Liver (tissue), 3 donors: Measurements from ENCODE around the gene MYO18B.

Source experiments
- EGR1 ChIP-seq, 2 donors: IDR thresholded peaks; 2 replicates each; pipeline ENCODE4 v1.6.1; 2016 to 2018; ENCODE audit warnings: antibody characterized with exemption in 2 of 2, low read depth in 2 of 2
- FOXA1 ChIP-seq: IDR thresholded peaks from 2 replicates; pipeline ENCODE4 v1.6.1; 2016; ENCODE audit warnings: antibody characterized with exemption
- FOXA2 ChIP-seq: IDR thresholded peaks from 2 replicates; pipeline ENCODE4 v1.6.1; 2016; ENCODE audit warnings: antibody characterized with exemption
- GABPA ChIP-seq, 2 donors: IDR thresholded peaks in 1 of 2; conservative IDR thresholded peaks in 1 of 2; 2 replicates each; pipeline ENCODE4 v1.6.1; 2016; ENCODE audit warnings: antibody characterized with exemption in 2 of 2, mild to moderate bottlenecking in 1 of 2, moderate library complexity in 1 of 2
- HNF4A ChIP-seq, 2 donors: conservative IDR thresholded peaks; 2 replicates each; pipeline ENCODE4 v1.6.1; 2016; ENCODE audit warnings: antibody characterized with exemption in 2 of 2, mild to moderate bottlenecking in 2 of 2
- JUND ChIP-seq, 2 donors: IDR thresholded peaks; 2 replicates each; pipeline ENCODE4 v1.6.1; 2016; ENCODE audit warnings: antibody characterized with exemption in 2 of 2
- RAD21 ChIP-seq, 2 donors: IDR thresholded peaks; 2 replicates each; pipeline ENCODE4 v1.6.1; 2016; ENCODE audit warnings: antibody characterized with exemption in 2 of 2, mild to moderate bottlenecking in 2 of 2
- SP1 ChIP-seq: IDR thresholded peaks from 2 replicates; pipeline ENCODE4 v1.6.1; 2018; ENCODE audit warnings: antibody characterized with exemption, mild to moderate bottlenecking
- TAF1 ChIP-seq: conservative IDR thresholded peaks from 2 replicates; pipeline ENCODE4 v1.6.1; 2016; ENCODE audit warnings: antibody characterized with exemption, mild to moderate bottlenecking
- TF ChIP-seq, protein P1 (sequence below): fragments of 150-350 bp; IDR thresholded peaks from 2 replicates; pipeline ENCODE4 v1.5.1; 2017; ENCODE audit warnings: improper control_type of control experiment, low read depth, low read length; ENCODE audit not compliant: missing input control
- TF ChIP-seq, protein P2 (sequence below): IDR thresholded peaks from 2 replicates; pipeline ENCODE4 v1.6.1; 2016; ENCODE audit warnings: antibody characterized with exemption
- TF ChIP-seq, protein P3 (sequence below): IDR thresholded peaks from 2 replicates; pipeline ENCODE4 v1.6.1; 2016; ENCODE audit warnings: antibody characterized with exemption, mild to moderate bottlenecking
- TF ChIP-seq, protein P4 (sequence below): IDR thresholded peaks from 2 replicates; pipeline ENCODE4 v1.6.1; 2016; ENCODE audit warnings: antibody characterized with exemption
- TF ChIP-seq, protein P5 (sequence below): IDR thresholded peaks from 2 replicates; pipeline ENCODE4 v1.6.1; 2016; ENCODE audit warnings: antibody characterized with exemption
- donor health status: healthy.
- donor health status: healthy.

DNA sequence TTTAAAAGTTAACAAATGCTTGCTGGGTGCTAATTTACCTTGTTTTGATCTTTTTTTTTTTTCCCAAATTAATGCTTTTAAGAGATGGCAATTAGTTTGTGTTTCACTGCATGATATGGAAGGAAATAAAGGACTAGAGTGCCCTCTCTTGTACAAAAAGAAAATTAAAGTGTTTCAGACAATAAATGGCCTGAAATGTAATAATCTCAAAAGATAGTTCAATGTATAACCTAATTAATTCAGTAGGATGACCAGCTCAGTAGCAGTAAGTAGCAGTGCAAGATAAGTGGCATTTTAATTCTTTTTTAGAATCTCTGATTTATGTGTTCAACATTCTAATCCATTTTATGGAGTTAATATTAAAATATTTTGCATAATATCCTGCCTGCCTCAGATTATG, 39.9 kb upstream of the MYO18B start:
- TF ChIP-seq, protein P1, sequence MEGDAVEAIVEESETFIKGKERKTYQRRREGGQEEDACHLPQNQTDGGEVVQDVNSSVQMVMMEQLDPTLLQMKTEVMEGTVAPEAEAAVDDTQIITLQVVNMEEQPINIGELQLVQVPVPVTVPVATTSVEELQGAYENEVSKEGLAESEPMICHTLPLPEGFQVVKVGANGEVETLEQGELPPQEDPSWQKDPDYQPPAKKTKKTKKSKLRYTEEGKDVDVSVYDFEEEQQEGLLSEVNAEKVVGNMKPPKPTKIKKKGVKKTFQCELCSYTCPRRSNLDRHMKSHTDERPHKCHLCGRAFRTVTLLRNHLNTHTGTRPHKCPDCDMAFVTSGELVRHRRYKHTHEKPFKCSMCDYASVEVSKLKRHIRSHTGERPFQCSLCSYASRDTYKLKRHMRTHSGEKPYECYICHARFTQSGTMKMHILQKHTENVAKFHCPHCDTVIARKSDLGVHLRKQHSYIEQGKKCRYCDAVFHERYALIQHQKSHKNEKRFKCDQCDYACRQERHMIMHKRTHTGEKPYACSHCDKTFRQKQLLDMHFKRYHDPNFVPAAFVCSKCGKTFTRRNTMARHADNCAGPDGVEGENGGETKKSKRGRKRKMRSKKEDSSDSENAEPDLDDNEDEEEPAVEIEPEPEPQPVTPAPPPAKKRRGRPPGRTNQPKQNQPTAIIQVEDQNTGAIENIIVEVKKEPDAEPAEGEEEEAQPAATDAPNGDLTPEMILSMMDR = peak; percentile 47
- TF ChIP-seq HNF4A (conservative IDR thresholded peaks at IDR 0.05) (no peak), TAF1 (no peak), EGR1 (IDR thresholded peaks at IDR 0.05; ENCODE audit: low read depth in 2 of 2) (no peak), FOXA2 (no peak), RAD21 (IDR thresholded peaks at IDR 0.05) (peak; percentile 82 to 86), GABPA (IDR thresholded peaks at IDR 0.05 in 1 of 2, conservative IDR thresholded peaks at IDR 0.05 in 1 of 2) (no peak), JUND (IDR thresholded peaks at IDR 0.05) (no peak), FOXA1 (no peak), SP1 (no peak)
- TF ChIP-seq, protein P2, sequence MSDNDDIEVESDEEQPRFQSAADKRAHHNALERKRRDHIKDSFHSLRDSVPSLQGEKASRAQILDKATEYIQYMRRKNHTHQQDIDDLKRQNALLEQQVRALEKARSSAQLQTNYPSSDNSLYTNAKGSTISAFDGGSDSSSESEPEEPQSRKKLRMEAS = no peak
- TF ChIP-seq, protein P3, sequence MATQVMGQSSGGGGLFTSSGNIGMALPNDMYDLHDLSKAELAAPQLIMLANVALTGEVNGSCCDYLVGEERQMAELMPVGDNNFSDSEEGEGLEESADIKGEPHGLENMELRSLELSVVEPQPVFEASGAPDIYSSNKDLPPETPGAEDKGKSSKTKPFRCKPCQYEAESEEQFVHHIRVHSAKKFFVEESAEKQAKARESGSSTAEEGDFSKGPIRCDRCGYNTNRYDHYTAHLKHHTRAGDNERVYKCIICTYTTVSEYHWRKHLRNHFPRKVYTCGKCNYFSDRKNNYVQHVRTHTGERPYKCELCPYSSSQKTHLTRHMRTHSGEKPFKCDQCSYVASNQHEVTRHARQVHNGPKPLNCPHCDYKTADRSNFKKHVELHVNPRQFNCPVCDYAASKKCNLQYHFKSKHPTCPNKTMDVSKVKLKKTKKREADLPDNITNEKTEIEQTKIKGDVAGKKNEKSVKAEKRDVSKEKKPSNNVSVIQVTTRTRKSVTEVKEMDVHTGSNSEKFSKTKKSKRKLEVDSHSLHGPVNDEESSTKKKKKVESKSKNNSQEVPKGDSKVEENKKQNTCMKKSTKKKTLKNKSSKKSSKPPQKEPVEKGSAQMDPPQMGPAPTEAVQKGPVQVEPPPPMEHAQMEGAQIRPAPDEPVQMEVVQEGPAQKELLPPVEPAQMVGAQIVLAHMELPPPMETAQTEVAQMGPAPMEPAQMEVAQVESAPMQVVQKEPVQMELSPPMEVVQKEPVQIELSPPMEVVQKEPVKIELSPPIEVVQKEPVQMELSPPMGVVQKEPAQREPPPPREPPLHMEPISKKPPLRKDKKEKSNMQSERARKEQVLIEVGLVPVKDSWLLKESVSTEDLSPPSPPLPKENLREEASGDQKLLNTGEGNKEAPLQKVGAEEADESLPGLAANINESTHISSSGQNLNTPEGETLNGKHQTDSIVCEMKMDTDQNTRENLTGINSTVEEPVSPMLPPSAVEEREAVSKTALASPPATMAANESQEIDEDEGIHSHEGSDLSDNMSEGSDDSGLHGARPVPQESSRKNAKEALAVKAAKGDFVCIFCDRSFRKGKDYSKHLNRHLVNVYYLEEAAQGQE = no peak
- TF ChIP-seq, protein P4, sequence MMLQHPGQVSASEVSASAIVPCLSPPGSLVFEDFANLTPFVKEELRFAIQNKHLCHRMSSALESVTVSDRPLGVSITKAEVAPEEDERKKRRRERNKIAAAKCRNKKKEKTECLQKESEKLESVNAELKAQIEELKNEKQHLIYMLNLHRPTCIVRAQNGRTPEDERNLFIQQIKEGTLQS = no peak
- TF ChIP-seq, protein P5, sequence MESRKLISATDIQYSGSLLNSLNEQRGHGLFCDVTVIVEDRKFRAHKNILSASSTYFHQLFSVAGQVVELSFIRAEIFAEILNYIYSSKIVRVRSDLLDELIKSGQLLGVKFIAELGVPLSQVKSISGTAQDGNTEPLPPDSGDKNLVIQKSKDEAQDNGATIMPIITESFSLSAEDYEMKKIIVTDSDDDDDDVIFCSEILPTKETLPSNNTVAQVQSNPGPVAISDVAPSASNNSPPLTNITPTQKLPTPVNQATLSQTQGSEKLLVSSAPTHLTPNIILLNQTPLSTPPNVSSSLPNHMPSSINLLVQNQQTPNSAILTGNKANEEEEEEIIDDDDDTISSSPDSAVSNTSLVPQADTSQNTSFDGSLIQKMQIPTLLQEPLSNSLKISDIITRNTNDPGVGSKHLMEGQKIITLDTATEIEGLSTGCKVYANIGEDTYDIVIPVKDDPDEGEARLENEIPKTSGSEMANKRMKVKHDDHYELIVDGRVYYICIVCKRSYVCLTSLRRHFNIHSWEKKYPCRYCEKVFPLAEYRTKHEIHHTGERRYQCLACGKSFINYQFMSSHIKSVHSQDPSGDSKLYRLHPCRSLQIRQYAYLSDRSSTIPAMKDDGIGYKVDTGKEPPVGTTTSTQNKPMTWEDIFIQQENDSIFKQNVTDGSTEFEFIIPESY = no peak
